Spleen (tissue), 7 donors: ENCODE data around the gene CNTNAP2.

Experiments used
- CTCF ChIP-seq, 11 experiments: fragments of 200-600 bp in 7 of 11; fragments of 450-650 bp in 4 of 11; sonication (generic) in 4 of 11; IDR thresholded peaks in 8 of 11; conservative IDR thresholded peaks in 3 of 11; 1 replicate in 7 of 11; 2 replicates in 4 of 11; pipeline versions ENCODE4 v1.4.0 to v1.8.0; 2016 to 2021; ENCODE audit warnings: antibody characterized with exemption in 11 of 11, inconsistent platforms in 4 of 11, mild to moderate bottlenecking in 1 of 11
- POLR2A ChIP-seq, 3 donors: fragments of 450-650 bp; IDR thresholded peaks; one replicate each; pipeline ENCODE4 v1.5.1; 2017; ENCODE audit warnings: antibody characterized with exemption in 3 of 3, mild to moderate bottlenecking in 1 of 3
- donor health status: DM: no; HTN: no; CAD: no; lungs with moderate emphysema.
- donor health status: DM: no; HTN: no; CAD: no.
- donor health status: DM: no; HTN: no; CAD: no.

- TF ChIP-seq CTCF (IDR thresholded peaks at IDR 0.05 in 8 of 11, conservative IDR thresholded peaks at IDR 0.05 in 3 of 11) = no peak
- TF ChIP-seq POLR2A (IDR thresholded peaks at IDR 0.05) = no peak
Measured at GRCh38 chr7:146393346-146393745, 276.7 kb downstream of the CNTNAP2 start.
